Measurements from ENCODE around the gene RPS15. TPM values are rescaled to one million over a fixed set of nuclear protein-coding genes. Genes with fewer than 3 reads are reported as not detected.
A peak's percentile ranks its signal among the peaks of the same experiment; 100 is the strongest.

Gene RPS15
- total RNA-seq, 1 donor from 2014 or later = 1,014 TPM

GRCh38 chr19:1457892-1458291 is 19.7 kb downstream of the RPS15 start:
- H3K9me3 Mint-ChIP-seq = no peaks in the 10 kb centered on the region
- no peaks in the 10 kb centered on the region for H3K4me1 Mint-ChIP-seq
- H3K27me3 Mint-ChIP-seq (ENCODE audit: low read depth) = peaks cover 54% of the 10 kb centered on the region
- no peak overlapping the region for H3K27ac Mint-ChIP-seq
- H3K4me3 Mint-ChIP-seq = no peak overlapping the region
- no peak for DNase-seq (ENCODE audit: low spot score in 2 of 2, unreplicated experiment in 2 of 2)
- TF ChIP-seq CTCF (IDR thresholded peaks at IDR 0.05; ENCODE audit: unreplicated experiment) = no peak
- no peaks in the 10 kb centered on the region for H3K36me3 Mint-ChIP-seq

GRCh38 chr19:1459479-1459878 is 21.3 kb downstream of the RPS15 start:
- DNase-seq (ENCODE audit: low spot score in 2 of 2, unreplicated experiment in 2 of 2) = no peak
- Mint-ChIP-seq H3K27me3 (ENCODE audit: low read depth) (peaks cover 49% of the 10 kb centered on the region), H3K4me1 (no peaks in the 10 kb centered on the region), H3K36me3 (no peaks in the 10 kb centered on the region), H3K9me3 (no peaks in the 10 kb centered on the region), H3K4me3 (no peak overlapping the region), H3K27ac (no peak overlapping the region)
- TF ChIP-seq CTCF (IDR thresholded peaks at IDR 0.05; ENCODE audit: unreplicated experiment) = no peak

GRCh38 chr19:1460033-1460995 is 22.1 kb downstream of the RPS15 start:
- Mint-ChIP-seq H3K36me3 (no peaks in the 10 kb centered on the region), H3K9me3 (no peaks in the 10 kb centered on the region), H3K27ac (no peak overlapping the region), H3K4me3 (no peak overlapping the region), H3K4me1 (no peaks in the 10 kb centered on the region), H3K27me3 (ENCODE audit: low read depth) (peaks cover 49% of the 10 kb centered on the region)
- no peak for DNase-seq (ENCODE audit: low spot score in 2 of 2, unreplicated experiment in 2 of 2)
- no peak for TF ChIP-seq CTCF (IDR thresholded peaks at IDR 0.05; ENCODE audit: unreplicated experiment)

- H3K4me3 Mint-ChIP-seq = no peak overlapping the region
- H3K27me3 Mint-ChIP-seq (ENCODE audit: low read depth) = peaks cover 46% of the 10 kb centered on the region
- H3K4me1 Mint-ChIP-seq = no peaks in the 10 kb centered on the region
- no peak overlapping the region for H3K27ac Mint-ChIP-seq
- no peak for TF ChIP-seq CTCF (IDR thresholded peaks at IDR 0.05; ENCODE audit: unreplicated experiment)
- no peaks in the 10 kb centered on the region for H3K9me3 Mint-ChIP-seq
- no peak for DNase-seq (ENCODE audit: low spot score in 2 of 2, unreplicated experiment in 2 of 2)
- no peaks in the 10 kb centered on the region for H3K36me3 Mint-ChIP-seq
Measured at GRCh38 chr19:1461862-1462261, 23.7 kb downstream of the RPS15 start.

- no peak overlapping the region for H3K4me3 Mint-ChIP-seq
- DNase-seq (ENCODE audit: low spot score in 2 of 2, unreplicated experiment in 2 of 2) = peak in 1 of 2 experiments; percentile 69
- peak; percentile 63 for TF ChIP-seq CTCF (IDR thresholded peaks at IDR 0.05; ENCODE audit: unreplicated experiment)
- no peaks in the 10 kb centered on the region for H3K36me3 Mint-ChIP-seq
- peaks cover 4% of the 10 kb centered on the region for H3K4me1 Mint-ChIP-seq
- H3K27ac Mint-ChIP-seq = no peak overlapping the region
- no peaks in the 10 kb centered on the region for H3K9me3 Mint-ChIP-seq
- H3K27me3 Mint-ChIP-seq (ENCODE audit: low read depth) = peaks cover 36% of the 10 kb centered on the region
Measured at GRCh38 chr19:1465191-1466016, 27.2 kb downstream of the RPS15 start.

All from mesothelial cell of epicardium (in vitro differentiated cells).